Mesenchymal stem cell (in vitro differentiated cells and primary cell): ENCODE measurements around the gene PDS5A.

Experiments used
- DNase-seq: peaks from one replicate; pipeline ENCODE4 v3.0.0-alpha.2; 2013
- H2AFZ ChIP-seq: one replicate; pipeline ENCODE4 v1.6.1; 2013; ENCODE audit warnings: low read depth, mild to moderate bottlenecking, control low read depth, inconsistent platforms, low read length, moderate library complexity
- H2AK5ac ChIP-seq: 2 replicates; pipeline ENCODE4 v1.6.1; 2013; ENCODE audit warnings: low read length, moderate library complexity, mild to moderate bottlenecking, inconsistent platforms; ENCODE audit not compliant: severe bottlenecking
- H2BK120ac ChIP-seq: one replicate; pipeline ENCODE4 v1.6.1; 2013; ENCODE audit warnings: low read depth, mild to moderate bottlenecking, inconsistent platforms, low read length, moderate library complexity
- H2BK12ac ChIP-seq, 2 experiments: one replicate each; pipeline ENCODE4 v1.6.1; 2013; ENCODE audit warnings: inconsistent platforms in 2 of 2, low read length in 2 of 2, mild to moderate bottlenecking in 2 of 2, moderate library complexity in 2 of 2, control low read depth in 1 of 2
- H2BK15ac ChIP-seq: one replicate; pipeline ENCODE4 v1.6.1; 2013; ENCODE audit warnings: mild to moderate bottlenecking, low read depth, inconsistent platforms; ENCODE audit not compliant: poor library complexity, severe bottlenecking
- H2BK5ac ChIP-seq: 2 replicates; pipeline ENCODE4 v1.6.1; 2013; ENCODE audit warnings: low read depth, mild to moderate bottlenecking, low read length, control low read depth, inconsistent platforms; ENCODE audit not compliant: poor library complexity, severe bottlenecking
- H3K14ac ChIP-seq, 2 experiments: one replicate each; pipeline ENCODE4 v1.6.1; 2013; ENCODE audit warnings: inconsistent platforms in 2 of 2, low read length in 2 of 2, control low read depth in 1 of 2, mild to moderate bottlenecking in 1 of 2, moderate library complexity in 1 of 2
- H3K18ac ChIP-seq, 2 experiments: one replicate each; pipeline ENCODE4 v1.6.1; 2013; ENCODE audit warnings: inconsistent platforms in 2 of 2, low read length in 2 of 2, control low read depth in 1 of 2, low read depth in 1 of 2, mild to moderate bottlenecking in 1 of 2
- H3K23ac ChIP-seq, 2 experiments: one replicate each; pipeline ENCODE4 v1.6.1; 2013; ENCODE audit warnings: inconsistent platforms in 2 of 2, low read length in 2 of 2, mild to moderate bottlenecking in 2 of 2, moderate library complexity in 2 of 2, control low read depth in 1 of 2
- H3K27ac ChIP-seq: 2 replicates; pipeline ENCODE4 v1.5.1; 2013; ENCODE audit warnings: mild to moderate bottlenecking, moderate library complexity, low read length, control low read depth, inconsistent platforms; ENCODE audit not compliant: poor library complexity, severe bottlenecking
- H3K27me3 ChIP-seq, 2 experiments: 2 replicates each; pipeline versions ENCODE4 v1.6.1 to v1.7.0; 2013; ENCODE audit warnings: low read length in 2 of 2, mild to moderate bottlenecking in 2 of 2, moderate library complexity in 2 of 2, control low read depth in 1 of 2, inconsistent platforms in 1 of 2; ENCODE audit not compliant: control insufficient read depth in 1 of 2, insufficient read depth in 1 of 2
- H3K36me3 ChIP-seq, 2 experiments: 2 replicates each; pipeline versions ENCODE4 v1.6.1 to v1.7.0; 2013; ENCODE audit warnings: low read length in 2 of 2, control low read depth in 1 of 2, inconsistent platforms in 1 of 2, low read depth in 1 of 2, mild to moderate bottlenecking in 1 of 2; ENCODE audit not compliant: insufficient read depth in 2 of 2, control insufficient read depth in 1 of 2
- H3K4ac ChIP-seq, 2 experiments: one replicate each; pipeline ENCODE4 v1.6.1; 2013; ENCODE audit warnings: inconsistent platforms in 2 of 2, low read length in 2 of 2, mild to moderate bottlenecking in 2 of 2, moderate library complexity in 2 of 2, control low read depth in 1 of 2, low read depth in 1 of 2
- H3K4me1 ChIP-seq: 2 replicates; pipeline ENCODE4 v1.6.1; 2013; ENCODE audit warnings: low read depth, low read length, control low read depth; ENCODE audit not compliant: control insufficient read depth, insufficient read depth
- H3K4me2 ChIP-seq: 2 replicates; pipeline ENCODE4 v1.6.1; 2013; ENCODE audit warnings: low read length, mild to moderate bottlenecking, inconsistent platforms; ENCODE audit not compliant: poor library complexity, severe bottlenecking
- H3K4me3 ChIP-seq, 2 experiments: 2 replicates each; pipeline versions ENCODE4 v1.5.1 to v1.7.0; 2013; ENCODE audit warnings: low read length in 2 of 2, mild to moderate bottlenecking in 2 of 2, control low read depth in 1 of 2, low read depth in 1 of 2; ENCODE audit not compliant: insufficient read depth in 1 of 2
- H3K79me1 ChIP-seq: replicated peaks from 2 replicates; pipeline ENCODE4 v1.6.1; 2013; ENCODE audit warnings: mild to moderate bottlenecking, control low read depth, low read length, inconsistent platforms; ENCODE audit not compliant: poor library complexity, severe bottlenecking
- H3K9ac ChIP-seq: 2 replicates; pipeline ENCODE4 v1.7.0; 2013; ENCODE audit warnings: mild to moderate bottlenecking, low read length, moderate library complexity
- H3K9me3 ChIP-seq: 2 replicates; pipeline ENCODE4 v1.7.0; 2013; ENCODE audit warnings: mild to moderate bottlenecking, low read length; ENCODE audit not compliant: control insufficient read depth
- H4K8ac ChIP-seq: one replicate; pipeline ENCODE4 v1.6.1; 2013; ENCODE audit warnings: inconsistent platforms, mild to moderate bottlenecking, low read length, moderate library complexity
- H4K91ac ChIP-seq: one replicate; pipeline ENCODE4 v1.6.1; 2013; ENCODE audit warnings: mild to moderate bottlenecking, low read length, inconsistent platforms
- WGBS: methylation state at CpG from one replicate; pipeline ENCODE4 v1.1.7; 2013; ENCODE audit warnings: mixed read lengths; 5-methylcytosine and 5-hydroxymethylcytosine counted together

PDS5A gene

GRCh38 chr4:39931441-39931901 lies 46.2 kb downstream of the PDS5A start:
- Histone ChIP-seq H3K14ac (no peak overlapping the region), H3K36me3 (peaks cover 0 to 13% of the 10 kb centered on the region in 2 experiments), H2BK12ac (no peak overlapping the region), H3K4ac (no peak overlapping the region), H3K9me3 (no peaks in the 10 kb centered on the region), H3K9ac (no peak overlapping the region), H2BK5ac (no peak overlapping the region), H4K8ac (no peak overlapping the region), H3K18ac (no peak overlapping the region), H3K27me3 (no peaks in the 10 kb centered on the region), H3K4me1 (peaks cover 2% of the 10 kb centered on the region), H4K91ac (no peak overlapping the region), H2AK5ac (no peak overlapping the region), H3K27ac (no peak overlapping the region), H2AFZ (no peak overlapping the region), H2BK15ac (no peak overlapping the region), H2BK120ac (no peak overlapping the region), H3K79me1 (peaks cover 10% of the 10 kb centered on the region), H3K23ac (no peak overlapping the region), H3K4me2 (no peak overlapping the region), H3K4me3 (no peak overlapping the region)
- 94% methylated on average over 3 of the region's 5 CpGs for WGBS
- no peak for DNase-seq

DNA sequence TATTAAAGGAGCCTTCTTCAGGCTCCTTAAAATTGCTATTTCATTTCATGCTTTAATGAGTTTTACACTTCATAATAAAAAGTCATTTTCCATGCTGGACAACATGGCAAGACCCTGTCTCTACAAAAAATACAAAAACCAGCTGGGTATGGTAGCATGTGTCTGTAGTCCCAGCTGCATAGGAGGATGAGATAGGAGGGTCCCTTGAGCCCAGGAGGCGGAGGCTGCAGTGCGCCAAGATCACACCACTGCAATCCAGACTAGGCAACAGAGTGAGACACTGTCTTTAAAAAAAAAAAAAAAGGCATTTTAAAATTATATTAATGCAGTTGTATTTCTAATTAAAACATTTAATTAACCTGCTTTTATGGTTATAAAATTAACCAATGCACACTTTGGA lies 49.2 kb downstream of the PDS5A start:
- H3K14ac ChIP-seq = no peak overlapping the region
- no peak overlapping the region for H3K4me2 ChIP-seq
- H3K4ac ChIP-seq = no peak overlapping the region
- no peaks in the 10 kb centered on the region for H3K9me3 ChIP-seq
- no peak overlapping the region for H2AFZ ChIP-seq
- H2BK15ac ChIP-seq = no peak overlapping the region
- H2BK5ac ChIP-seq = no peak overlapping the region
- no peak overlapping the region for H3K4me3 ChIP-seq
- no peak overlapping the region for H2BK120ac ChIP-seq
- H4K8ac ChIP-seq = no peak overlapping the region
- H3K36me3 ChIP-seq = peaks cover 0 to 33% of the 10 kb centered on the region in 2 experiments
- no peak overlapping the region for H3K9ac ChIP-seq
- whole genome bisulfite sequencing = no CpG with 5 or more reads among the region's 2 CpGs
- no peak overlapping the region for H3K18ac ChIP-seq
- H3K27ac ChIP-seq = no peak overlapping the region
- no peak overlapping the region for H4K91ac ChIP-seq
- no peak for DNase-seq
- H3K4me1 ChIP-seq = peaks cover 2% of the 10 kb centered on the region
- no peaks in the 10 kb centered on the region for H3K27me3 ChIP-seq
- H2BK12ac ChIP-seq = no peak overlapping the region
- H3K79me1 ChIP-seq = peaks cover 16% of the 10 kb centered on the region
- H2AK5ac ChIP-seq = no peak overlapping the region
- no peak overlapping the region for H3K23ac ChIP-seq

DNA sequence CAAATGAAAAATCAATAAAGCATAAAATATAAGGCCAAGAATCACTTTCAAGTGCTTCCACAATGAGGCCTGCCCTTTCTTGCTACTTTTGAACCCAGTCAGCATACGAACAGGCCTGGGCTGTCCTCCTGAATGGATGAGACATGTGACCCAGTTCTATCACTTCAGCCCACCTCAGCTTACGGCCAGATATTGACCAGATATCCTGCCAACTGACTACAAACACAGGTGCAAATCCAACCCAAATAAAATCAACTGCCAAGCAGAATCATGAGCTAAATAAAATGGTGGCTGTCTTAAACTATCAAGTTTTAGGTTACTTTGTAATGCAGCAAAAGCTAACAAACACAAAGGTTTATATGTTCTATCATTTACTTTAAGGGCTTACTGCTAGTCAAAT lies 53.7 kb downstream of the PDS5A start:
- Histone ChIP-seq H3K79me1 (peaks cover 16% of the 10 kb centered on the region), H3K36me3 (peaks cover 0 to 67% of the 10 kb centered on the region in 2 experiments), H3K9ac (no peak overlapping the region), H2BK12ac (no peak overlapping the region), H3K27ac (no peak overlapping the region), H3K23ac (no peak overlapping the region), H3K4me2 (no peak overlapping the region), H2BK15ac (no peak overlapping the region), H3K14ac (no peak overlapping the region), H4K91ac (no peak overlapping the region), H3K9me3 (no peaks in the 10 kb centered on the region), H3K4me3 (no peak overlapping the region), H3K4me1 (no peaks in the 10 kb centered on the region), H2BK5ac (no peak overlapping the region), H2AFZ (no peak overlapping the region), H4K8ac (no peak overlapping the region), H3K4ac (no peak overlapping the region), H3K18ac (no peak overlapping the region), H2BK120ac (no peak overlapping the region), H2AK5ac (no peak overlapping the region), H3K27me3 (no peaks in the 10 kb centered on the region)
- 98% methylated on average over 2 of the region's 2 CpGs for WGBS
- DNase-seq = no peak

DNA sequence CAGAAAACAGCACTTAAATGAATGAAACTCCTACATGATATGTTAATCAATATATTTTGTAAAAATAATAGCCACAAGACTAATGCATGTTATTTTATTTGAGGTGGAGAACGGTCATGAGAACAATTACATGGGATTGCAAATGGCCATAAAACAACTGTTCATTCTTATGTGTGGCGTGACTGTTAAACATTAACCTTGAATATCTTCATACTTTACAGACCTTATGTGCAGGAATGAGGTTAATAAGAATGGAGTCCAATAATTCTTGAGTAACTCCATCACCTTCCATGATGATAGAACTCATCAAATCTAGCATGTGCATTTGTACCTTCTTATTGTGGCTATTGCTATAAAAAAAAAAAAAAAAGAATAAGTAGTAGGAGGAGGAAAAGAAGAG lies 55.3 kb downstream of the PDS5A start:
- H4K91ac ChIP-seq = no peak overlapping the region
- H3K27ac ChIP-seq = no peak overlapping the region
- no peak overlapping the region for H3K4me2 ChIP-seq
- H3K23ac ChIP-seq = no peak overlapping the region
- H3K4me1 ChIP-seq = no peaks in the 10 kb centered on the region
- no peak overlapping the region for H3K9ac ChIP-seq
- H3K27me3 ChIP-seq = no peaks in the 10 kb centered on the region
- DNase-seq = no peak
- no peak overlapping the region for H3K4ac ChIP-seq
- no CpG with 5 or more reads among the region's 2 CpGs for WGBS
- H3K14ac ChIP-seq = no peak overlapping the region
- no peak overlapping the region for H2BK12ac ChIP-seq
- H2BK5ac ChIP-seq = no peak overlapping the region
- no peak overlapping the region for H2AFZ ChIP-seq
- no peak overlapping the region for H2AK5ac ChIP-seq
- no peaks in the 10 kb centered on the region for H3K9me3 ChIP-seq
- peaks cover 6 to 74% of the 10 kb centered on the region in 2 experiments for H3K36me3 ChIP-seq
- no peak overlapping the region for H3K18ac ChIP-seq
- no peak overlapping the region for H3K4me3 ChIP-seq
- H3K79me1 ChIP-seq = peaks cover 19% of the 10 kb centered on the region
- no peak overlapping the region for H2BK15ac ChIP-seq
- H2BK120ac ChIP-seq = no peak overlapping the region
- no peak overlapping the region for H4K8ac ChIP-seq
